Measurements from ENCODE around the gene ATP1A4. TPM values are rescaled to one million over a fixed set of nuclear protein-coding genes. Genes with fewer than 3 reads are reported as not detected.
A peak's percentile ranks its signal among the peaks of the same experiment; 100 is the strongest.

The ATP1A4 gene
- total RNA-seq, 1 donor, result not detected

DNA sequence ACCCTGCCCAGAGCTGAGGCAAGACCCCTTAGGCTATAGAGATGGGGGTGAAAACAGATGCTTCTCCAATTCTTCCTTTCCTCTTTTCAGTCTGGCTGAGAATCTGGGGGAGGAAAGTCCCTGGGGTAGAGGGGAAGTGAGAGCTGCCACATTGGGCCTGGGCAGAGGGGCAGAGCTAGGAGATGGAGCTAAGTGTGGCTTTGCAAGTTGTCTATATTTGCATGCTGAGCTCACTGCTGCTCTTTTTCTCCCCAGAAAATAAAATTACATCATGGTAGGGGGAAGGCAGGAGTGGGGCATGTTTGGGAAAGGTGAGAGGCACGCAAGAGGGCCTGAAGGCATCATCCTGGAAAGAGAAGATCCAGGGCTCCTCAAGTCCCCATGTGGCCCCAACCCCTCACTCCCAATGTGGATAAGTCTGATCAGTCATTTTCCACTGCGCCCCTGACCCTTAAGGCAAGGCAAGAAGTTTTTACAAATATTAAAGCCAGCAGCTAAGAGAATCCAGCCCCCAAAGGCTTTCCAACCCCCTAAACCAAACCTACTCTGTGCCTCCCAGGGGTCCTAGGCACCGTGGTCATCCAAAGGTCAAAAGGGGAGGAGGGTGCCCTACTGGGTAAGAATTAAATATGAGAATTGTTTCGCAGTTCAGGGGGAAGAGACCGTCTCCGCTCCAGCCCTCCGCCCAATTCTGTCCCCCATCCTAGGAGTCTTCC lies 53.3 kb downstream of the ATP1A4 start:
- TF ChIP-seq, protein P1, sequence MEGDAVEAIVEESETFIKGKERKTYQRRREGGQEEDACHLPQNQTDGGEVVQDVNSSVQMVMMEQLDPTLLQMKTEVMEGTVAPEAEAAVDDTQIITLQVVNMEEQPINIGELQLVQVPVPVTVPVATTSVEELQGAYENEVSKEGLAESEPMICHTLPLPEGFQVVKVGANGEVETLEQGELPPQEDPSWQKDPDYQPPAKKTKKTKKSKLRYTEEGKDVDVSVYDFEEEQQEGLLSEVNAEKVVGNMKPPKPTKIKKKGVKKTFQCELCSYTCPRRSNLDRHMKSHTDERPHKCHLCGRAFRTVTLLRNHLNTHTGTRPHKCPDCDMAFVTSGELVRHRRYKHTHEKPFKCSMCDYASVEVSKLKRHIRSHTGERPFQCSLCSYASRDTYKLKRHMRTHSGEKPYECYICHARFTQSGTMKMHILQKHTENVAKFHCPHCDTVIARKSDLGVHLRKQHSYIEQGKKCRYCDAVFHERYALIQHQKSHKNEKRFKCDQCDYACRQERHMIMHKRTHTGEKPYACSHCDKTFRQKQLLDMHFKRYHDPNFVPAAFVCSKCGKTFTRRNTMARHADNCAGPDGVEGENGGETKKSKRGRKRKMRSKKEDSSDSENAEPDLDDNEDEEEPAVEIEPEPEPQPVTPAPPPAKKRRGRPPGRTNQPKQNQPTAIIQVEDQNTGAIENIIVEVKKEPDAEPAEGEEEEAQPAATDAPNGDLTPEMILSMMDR (IDR thresholded peaks at IDR 0.05; ENCODE audit: extremely low read depth, low read depth, low read length), result no peak
- H3K27me3 ChIP-seq (ENCODE audit: insufficient read depth, low read length), result no peaks in the 10 kb centered on the region
- H3K36me3 ChIP-seq (ENCODE audit: insufficient read depth, low read length), result peaks cover 29% of the 10 kb centered on the region
- peaks cover 28% of the 10 kb centered on the region for H4K20me1 ChIP-seq (ENCODE audit: insufficient read depth, low read length)
- peak overlapping the region; percentile 34 for H3K27ac ChIP-seq (ENCODE audit: low read depth, low read length)
- H3K4me2 ChIP-seq (ENCODE audit: insufficient read depth, low read length), result peak overlapping the region; percentile 65
- peaks cover 43% of the 10 kb centered on the region for H3K4me1 ChIP-seq (ENCODE audit: insufficient read depth, low read length)
- H3K4me3 ChIP-seq (ENCODE audit: insufficient read depth, low read length), result peak overlapping the region; percentile 94
- H3K79me2 ChIP-seq (ENCODE audit: insufficient read depth, low read length), result peaks cover 36% of the 10 kb centered on the region
- peak; percentile 77 for DNase-seq (ENCODE audit: insufficient read length, low spot score, missing footprints)
- no peaks in the 10 kb centered on the region for H3K9me3 ChIP-seq (ENCODE audit: low read depth, low read length)
- peak overlapping the region; percentile 76 for H2AFZ ChIP-seq (ENCODE audit: low read length)

DNA sequence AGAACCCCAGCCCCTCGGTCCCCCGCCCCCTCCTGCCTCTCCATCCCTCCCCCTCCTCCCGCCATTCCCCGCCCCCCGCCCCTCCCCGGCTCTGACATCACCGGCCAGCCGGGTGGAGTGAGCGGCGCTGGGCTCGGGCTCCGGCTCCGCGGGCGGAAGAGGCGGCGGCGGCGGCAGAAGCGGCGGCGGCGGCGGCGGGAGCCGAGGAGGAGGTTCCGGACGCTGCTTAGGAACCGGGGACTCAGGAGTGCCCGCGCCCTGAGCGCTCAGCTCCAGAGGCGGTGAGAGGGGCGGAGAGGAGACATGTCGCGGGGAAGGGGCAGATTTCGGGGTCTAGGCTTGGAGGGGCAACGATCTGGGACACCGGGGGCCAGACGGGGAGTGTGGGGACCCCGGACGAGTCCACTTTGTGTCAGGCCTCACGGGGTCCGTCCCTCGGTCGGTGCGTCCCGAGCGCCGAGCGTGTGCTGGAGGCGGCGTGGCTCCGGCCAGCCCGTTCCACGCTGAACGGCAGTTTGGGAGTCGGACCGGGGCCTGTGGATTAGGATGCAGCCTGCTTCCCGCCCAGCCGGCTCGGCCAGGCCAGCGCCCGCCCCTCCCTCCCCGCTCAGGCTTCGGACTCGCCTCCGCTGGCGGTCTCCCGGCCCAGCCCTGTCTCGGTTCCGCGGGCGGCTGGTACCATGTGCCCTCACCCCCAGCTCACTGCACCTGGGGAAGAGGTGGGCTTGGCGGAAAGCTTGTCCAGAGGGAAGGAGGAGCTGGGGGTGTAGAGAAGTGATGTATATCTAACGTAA lies 54.0 kb downstream of the ATP1A4 start, which contains the start of gene PEA15:
Gene PEA15, plus strand, starts transcription at position 143 of the 794 bp plus-strand sequence. CDS start 6,161 bp downstream, outside the sequence.
- DNase-seq (ENCODE audit: insufficient read length, low spot score, missing footprints), result peak; percentile 97
- peaks cover 37% of the 10 kb centered on the region for H3K36me3 ChIP-seq (ENCODE audit: insufficient read depth, low read length)
- TF ChIP-seq, protein P1 (IDR thresholded peaks at IDR 0.05; ENCODE audit: extremely low read depth, low read depth, low read length), result no peak
- H3K9me3 ChIP-seq (ENCODE audit: low read depth, low read length), result no peaks in the 10 kb centered on the region
- peak within 1 kb of the TSS; percentile 95 for H3K4me2 ChIP-seq (ENCODE audit: insufficient read depth, low read length)
- no peaks in the 10 kb centered on the region for H3K27me3 ChIP-seq (ENCODE audit: insufficient read depth, low read length)
- H3K79me2 ChIP-seq (ENCODE audit: insufficient read depth, low read length), result peaks cover 43% of the 10 kb centered on the region
- H2AFZ ChIP-seq (ENCODE audit: low read length), result peak within 1 kb of the TSS; percentile 76
- H3K4me1 ChIP-seq (ENCODE audit: insufficient read depth, low read length), result peaks cover 43% of the 10 kb centered on the region
- peak within 1 kb of the TSS; percentile 94 for H3K4me3 ChIP-seq (ENCODE audit: insufficient read depth, low read length)
- H4K20me1 ChIP-seq (ENCODE audit: insufficient read depth, low read length), result peaks cover 35% of the 10 kb centered on the region
- H3K27ac ChIP-seq (ENCODE audit: low read depth, low read length), result peak within 1 kb of the TSS; percentile 93

DNA sequence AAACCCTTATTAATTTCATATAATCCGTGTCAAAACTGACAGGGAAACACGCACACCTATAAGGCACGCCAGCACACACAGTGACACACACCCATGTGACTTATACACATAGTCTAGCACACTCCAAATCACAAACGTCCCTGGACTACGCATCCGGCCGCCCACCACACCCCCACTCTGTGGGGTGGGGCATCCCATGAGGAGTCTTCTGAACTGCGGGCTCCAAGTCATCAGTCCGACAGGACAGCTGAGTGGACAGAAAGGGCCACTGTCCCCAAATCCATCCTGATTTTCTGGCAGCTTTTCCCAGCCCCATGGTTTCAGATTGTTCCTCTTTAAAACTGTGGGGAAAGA lies 54.6 kb downstream of the ATP1A4 start:
- DNase-seq (ENCODE audit: insufficient read length, low spot score, missing footprints), result peak; percentile 96
- Histone ChIP-seq H3K79me2 (ENCODE audit: insufficient read depth, low read length) (peaks cover 49% of the 10 kb centered on the region), H2AFZ (ENCODE audit: low read length) (peak overlapping the region; percentile 44), H3K27ac (ENCODE audit: low read depth, low read length) (peak overlapping the region; percentile 93), H3K4me2 (ENCODE audit: insufficient read depth, low read length) (peak overlapping the region; percentile 95), H3K27me3 (ENCODE audit: insufficient read depth, low read length) (no peaks in the 10 kb centered on the region), H3K36me3 (ENCODE audit: insufficient read depth, low read length) (peaks cover 39% of the 10 kb centered on the region), H3K4me3 (ENCODE audit: insufficient read depth, low read length) (peak overlapping the region; percentile 94), H3K4me1 (ENCODE audit: insufficient read depth, low read length) (peaks cover 43% of the 10 kb centered on the region), H4K20me1 (ENCODE audit: insufficient read depth, low read length) (peaks cover 41% of the 10 kb centered on the region), H3K9me3 (ENCODE audit: low read depth, low read length) (no peaks in the 10 kb centered on the region)
- TF ChIP-seq, protein P1 (IDR thresholded peaks at IDR 0.05; ENCODE audit: extremely low read depth, low read depth, low read length), result no peak

Measured in osteoblast (primary cell).